Measurements from ENCODE around the gene KDM6A. TPM values are rescaled to one million over a fixed set of nuclear protein-coding genes. Genes with fewer than 3 reads are reported as not detected.
"Not testable (repeated sequence)": the region's sequence is repeated elsewhere in the genome, so short reads cannot be mapped to it uniquely, and the experiment has no call there.

Gene KDM6A
- total RNA-seq, result 10 to 100 TPM; 35.0 to 69.5 (median 48.1) TPM

DNA sequence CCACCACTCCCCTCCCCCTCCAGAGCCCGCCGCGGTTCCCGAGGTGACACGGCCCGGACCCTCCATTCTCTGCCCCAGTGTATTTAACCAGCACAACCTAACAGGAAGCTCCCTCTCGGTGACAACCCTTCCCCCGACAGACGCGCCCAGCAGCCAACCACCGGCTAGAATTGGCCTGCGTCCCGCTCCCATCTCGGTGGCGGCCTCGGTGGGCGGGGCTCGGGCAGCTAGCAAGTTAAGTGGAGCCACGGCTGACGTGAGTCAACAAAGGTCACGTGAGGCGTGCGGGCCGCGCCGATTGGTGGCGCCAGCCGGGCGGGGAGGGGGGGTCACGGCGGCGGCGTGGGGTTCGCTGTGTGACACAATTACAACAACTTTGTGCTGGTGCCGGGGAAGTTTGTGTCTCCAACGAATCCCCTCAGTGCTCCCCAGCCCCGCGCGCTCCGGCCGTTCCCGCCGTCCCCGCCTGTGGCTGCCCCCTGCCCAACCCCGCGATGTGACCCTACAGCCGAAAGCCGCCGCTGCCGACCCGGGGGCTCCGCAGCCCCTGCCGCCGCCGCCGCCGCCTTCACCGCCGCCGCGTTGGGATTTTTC, at the start of gene KDM6A:
Gene KDM6A, plus strand, starts transcription at position 368 of the 594 bp plus-strand sequence. CDS start 364 bp downstream, outside the sequence.
- peak; percentile 97 for DNase-seq
- intact Hi-C loops (cut with DNase I), result no loop called here
- Histone ChIP-seq H3K27me3 (no peaks in the 10 kb centered on the region), H3K36me3 (no peaks in the 10 kb centered on the region), H3K4me3 (replicated peaks in 1 of 3) (peak within 1 kb of the TSS; percentile 47 to 94 (median 76)), H3K4me1 (peaks cover 20 to 26% of the 10 kb centered on the region in 2 donors), H3K27ac (peak within 1 kb of the TSS; percentile 98 to 100 (median 99)), H3K9me3 (no peaks in the 10 kb centered on the region)
- peak; percentile 53 to 86 for TF ChIP-seq POLR2A (IDR thresholded peaks at IDR 0.05)
- TF ChIP-seq, protein P1, sequence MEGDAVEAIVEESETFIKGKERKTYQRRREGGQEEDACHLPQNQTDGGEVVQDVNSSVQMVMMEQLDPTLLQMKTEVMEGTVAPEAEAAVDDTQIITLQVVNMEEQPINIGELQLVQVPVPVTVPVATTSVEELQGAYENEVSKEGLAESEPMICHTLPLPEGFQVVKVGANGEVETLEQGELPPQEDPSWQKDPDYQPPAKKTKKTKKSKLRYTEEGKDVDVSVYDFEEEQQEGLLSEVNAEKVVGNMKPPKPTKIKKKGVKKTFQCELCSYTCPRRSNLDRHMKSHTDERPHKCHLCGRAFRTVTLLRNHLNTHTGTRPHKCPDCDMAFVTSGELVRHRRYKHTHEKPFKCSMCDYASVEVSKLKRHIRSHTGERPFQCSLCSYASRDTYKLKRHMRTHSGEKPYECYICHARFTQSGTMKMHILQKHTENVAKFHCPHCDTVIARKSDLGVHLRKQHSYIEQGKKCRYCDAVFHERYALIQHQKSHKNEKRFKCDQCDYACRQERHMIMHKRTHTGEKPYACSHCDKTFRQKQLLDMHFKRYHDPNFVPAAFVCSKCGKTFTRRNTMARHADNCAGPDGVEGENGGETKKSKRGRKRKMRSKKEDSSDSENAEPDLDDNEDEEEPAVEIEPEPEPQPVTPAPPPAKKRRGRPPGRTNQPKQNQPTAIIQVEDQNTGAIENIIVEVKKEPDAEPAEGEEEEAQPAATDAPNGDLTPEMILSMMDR (IDR thresholded peaks at IDR 0.05), result no peak
- WGBS, 2 donors, result no CpG with 5 or more reads among the region's 61 CpGs

DNA sequence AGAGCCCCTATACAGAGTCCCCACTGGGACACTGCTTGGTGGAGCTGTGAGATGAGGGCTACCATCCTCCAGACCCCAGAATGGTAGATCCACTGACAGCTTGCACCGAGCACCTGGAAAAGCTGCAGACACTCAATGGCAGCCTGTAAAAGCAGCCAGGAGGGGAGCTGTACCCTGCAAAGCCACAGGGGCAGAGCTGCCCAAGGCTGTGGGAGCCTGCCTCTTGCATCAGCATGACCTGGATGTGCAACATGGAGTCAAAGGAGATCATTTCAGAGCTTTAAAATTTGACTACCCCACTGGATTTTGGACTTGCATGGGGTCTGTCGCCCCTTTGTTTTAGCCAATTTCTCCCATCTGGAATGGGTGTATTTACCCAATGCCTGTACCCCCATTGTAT, 49.8 kb upstream of the KDM6A start:
- H3K36me3 ChIP-seq; H3K4me3 ChIP-seq (replicated peaks in 1 of 3); intact Hi-C loops (cut with DNase I); H3K9me3 ChIP-seq; H3K4me1 ChIP-seq; H3K27ac ChIP-seq; DNase-seq; H3K27me3 ChIP-seq: not testable (repeated sequence)
- 84 to 100% methylated on average over 2 of the region's 2 CpGs for WGBS, 2 donors

DNA sequence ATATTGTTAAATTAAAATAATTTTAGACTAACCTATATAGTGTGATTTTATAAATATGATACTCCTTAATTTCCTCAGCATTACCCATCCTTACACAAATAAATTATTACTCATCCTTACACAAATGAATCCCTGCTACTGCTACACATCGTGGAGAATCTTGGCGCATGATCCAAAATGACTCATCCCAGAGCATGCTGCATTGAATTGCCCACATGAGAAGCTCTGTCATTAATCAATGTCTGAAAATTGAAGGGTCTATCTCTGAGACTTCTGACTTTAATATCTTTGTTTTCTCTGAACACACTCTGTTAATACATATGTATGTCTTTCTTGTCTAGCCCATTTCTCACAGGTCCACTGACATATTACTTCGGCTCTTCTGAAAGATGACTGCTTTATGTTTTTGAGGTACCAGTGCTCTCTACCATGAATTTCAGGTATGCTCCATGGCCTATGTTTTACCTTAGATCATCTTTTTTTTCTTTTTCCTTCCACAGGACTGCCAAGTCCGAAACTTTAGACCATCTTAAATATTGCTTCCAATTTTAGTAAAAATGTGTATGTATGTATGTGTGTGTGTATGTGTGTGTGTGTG, 44.9 kb upstream of the KDM6A start:
- no peaks in the 10 kb centered on the region for H3K9me3 ChIP-seq
- H3K4me3 ChIP-seq (replicated peaks in 1 of 3), result no peak overlapping the region
- H3K27ac ChIP-seq, result no peak overlapping the region
- no peak for DNase-seq
- WGBS, 2 donors, result 87 to 89% methylated on average over 4 of the region's 4 CpGs
- intact Hi-C loops (cut with DNase I), result no loop called here
- TF ChIP-seq, protein P1 (IDR thresholded peaks at IDR 0.05), result no peak
- no peak for TF ChIP-seq POLR2A (IDR thresholded peaks at IDR 0.05)
- H3K27me3 ChIP-seq, result no peaks in the 10 kb centered on the region
- no peaks in the 10 kb centered on the region for H3K4me1 ChIP-seq
- H3K36me3 ChIP-seq, result no peaks in the 10 kb centered on the region

DNA sequence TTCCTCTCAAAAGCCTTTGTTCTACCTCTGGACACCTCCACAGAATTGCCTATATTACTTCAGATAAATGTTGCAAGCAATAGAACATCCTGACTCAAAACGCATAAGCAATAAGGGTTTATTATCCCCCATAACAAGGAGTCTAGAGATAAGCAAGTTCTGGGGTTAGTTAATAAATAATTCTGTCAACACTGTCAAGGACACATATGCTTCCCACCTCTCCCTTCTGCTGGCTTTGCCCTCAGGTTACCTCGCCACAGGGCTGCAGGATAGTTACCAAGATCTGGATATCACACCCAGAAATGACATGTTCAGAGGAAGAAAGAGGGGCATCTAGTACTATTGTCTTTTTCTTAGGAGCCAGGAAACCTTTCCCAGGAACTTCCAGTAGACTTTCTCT, 43.2 kb upstream of the KDM6A start:
- 71 to 94% methylated on average over 1 to 2 of the region's 2 CpGs for WGBS, 2 donors
- DNase-seq, result no peak
- TF ChIP-seq POLR2A (IDR thresholded peaks at IDR 0.05), result no peak
- TF ChIP-seq, protein P1 (IDR thresholded peaks at IDR 0.05), result no peak
- no peaks in the 10 kb centered on the region for H3K4me1 ChIP-seq
- intact Hi-C loops (cut with DNase I), result no loop called here
- H3K9me3 ChIP-seq, result no peaks in the 10 kb centered on the region
- H3K27ac ChIP-seq, result no peak overlapping the region
- no peaks in the 10 kb centered on the region for H3K27me3 ChIP-seq
- no peak overlapping the region for H3K4me3 ChIP-seq (replicated peaks in 1 of 3)
- no peaks in the 10 kb centered on the region for H3K36me3 ChIP-seq

DNA sequence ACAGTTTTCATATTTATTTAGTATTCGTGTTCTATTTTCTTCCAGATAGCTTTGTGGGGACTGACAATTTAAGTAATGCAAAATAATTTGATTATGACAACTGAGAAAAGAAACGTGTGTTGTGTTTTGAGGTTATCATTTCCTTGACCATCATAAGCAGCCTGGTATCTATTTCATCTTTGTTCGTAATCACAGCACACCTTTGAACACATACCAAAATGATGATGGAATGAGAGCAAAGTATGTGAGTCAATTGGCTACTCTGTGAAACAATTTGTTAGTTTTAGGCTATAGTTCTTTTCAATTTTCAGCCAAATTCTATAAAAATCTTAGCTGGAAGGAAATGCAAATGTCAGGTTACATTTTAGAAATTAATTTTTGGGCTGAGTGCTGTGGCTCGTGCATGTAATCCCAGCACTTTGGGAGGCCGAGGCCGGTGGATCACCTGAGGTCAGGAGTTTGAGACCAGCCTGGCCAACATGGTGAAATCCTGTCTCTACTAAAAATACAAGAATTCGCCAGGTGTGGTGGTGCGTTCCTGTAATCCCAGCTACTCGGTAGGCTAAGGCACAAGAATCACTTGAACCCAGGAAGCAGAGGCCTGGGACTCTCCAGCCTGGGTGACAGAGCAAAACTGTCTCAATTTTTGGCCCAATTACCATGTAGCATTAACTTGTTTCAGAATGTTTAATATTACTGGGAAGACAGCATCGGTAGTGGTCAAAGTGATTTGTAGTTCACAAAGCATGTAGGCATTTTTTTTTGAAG, 30.3 kb upstream of the KDM6A start:
- Histone ChIP-seq H3K27me3 (no peaks in the 10 kb centered on the region), H3K9me3 (no peaks in the 10 kb centered on the region), H3K27ac (no peak overlapping the region), H3K4me3 (replicated peaks in 1 of 3) (no peak overlapping the region), H3K4me1 (no peaks in the 10 kb centered on the region), H3K36me3 (no peaks in the 10 kb centered on the region)
- no peak for DNase-seq
- intact Hi-C loops (cut with DNase I), result no loop called here
- TF ChIP-seq, protein P1 (IDR thresholded peaks at IDR 0.05), result no peak
- 88 to 96% methylated on average over 10 of the region's 10 CpGs for WGBS, 2 donors

All from thyroid gland (tissue), 4 donors.